Tibial artery (tissue), 4 donors: ENCODE results near the gene C4BPB.

Experiments used
- DNase-seq, 2 donors: peaks; one replicate each; pipeline ENCODE4 v3.0.0-alpha.2; 2019
- H3K27ac ChIP-seq, 2 donors: fragments of 200-600 bp; sonication (generic) in 1 of 2; 1 replicate in 1 of 2; 2 replicates in 1 of 2; pipeline ENCODE4 v1.5.1; 2018 to 2019; ENCODE audit warnings: mild to moderate bottlenecking in 1 of 2
- H3K27me3 ChIP-seq, 2 donors: fragments of 200-600 bp; sonication (generic) in 1 of 2; one replicate each; pipeline versions ENCODE4 v1.5.1 to v1.6.0; 2016 to 2019
- H3K36me3 ChIP-seq, 3 donors: fragments of 200-600 bp; sonication (generic) in 2 of 3; one replicate each; pipeline ENCODE4 v1.5.1; 2016 to 2019; ENCODE audit warnings: mild to moderate bottlenecking in 2 of 3
- H3K4me1 ChIP-seq, 4 donors: fragments of 200-600 bp; sonication (generic) in 2 of 4; 1 replicate in 3 of 4; 2 replicates in 1 of 4; pipeline ENCODE4 v1.5.1; 2016 to 2019
- H3K4me3 ChIP-seq, 2 donors: fragments of 200-600 bp; sonication (generic) in 1 of 2; 1 replicate in 1 of 2; 2 replicates in 1 of 2; pipeline ENCODE4 v1.5.1; 2018 to 2019; ENCODE audit warnings: mild to moderate bottlenecking in 2 of 2
- H3K9me3 ChIP-seq, 3 donors: fragments of 200-600 bp; sonication (generic) in 1 of 3; one replicate each; pipeline ENCODE4 v1.5.1; 2016 to 2019
- CTCF ChIP-seq, 2 experiments: fragments of 200-600 bp in 1 of 2; fragments of 450-650 bp in 1 of 2; IDR thresholded peaks; one replicate each; pipeline ENCODE4 v1.5.1; 2017 to 2019; ENCODE audit warnings: antibody characterized with exemption in 2 of 2, mild to moderate bottlenecking in 1 of 2, moderate library complexity in 1 of 2
- intact Hi-C: fragments of 100-400 bp; cut with DNase I; formaldehyde crosslinking; loops from one replicate; pipeline ENCODE4 v1.15.0; 2023; ENCODE audit warnings: low total_unique reads

The C4BPB gene

GRCh38 chr1:207101720-207102119 is 13.1 kb downstream of the C4BPB start:
- Histone ChIP-seq H3K27ac (no peak overlapping the region), H3K4me1 (no peaks in the 10 kb centered on the region), H3K36me3 (no peaks in the 10 kb centered on the region), H3K4me3 (no peak overlapping the region), H3K27me3 (peaks cover 0 to 2% of the 10 kb centered on the region in 2 donors), H3K9me3 (no peaks in the 10 kb centered on the region)
- DNase-seq = no peak
- TF ChIP-seq CTCF (IDR thresholded peaks at IDR 0.05) = no peak
- intact Hi-C loops = no loop called here

GRCh38 chr1:207102146-207102545 is 13.5 kb downstream of the C4BPB start:
- H3K4me1 ChIP-seq = no peaks in the 10 kb centered on the region
- TF ChIP-seq CTCF (IDR thresholded peaks at IDR 0.05) = no peak
- H3K27ac ChIP-seq = no peak overlapping the region
- H3K27me3 ChIP-seq = no peaks in the 10 kb centered on the region
- DNase-seq = no peak
- no peak overlapping the region for H3K4me3 ChIP-seq
- no peaks in the 10 kb centered on the region for H3K9me3 ChIP-seq
- no peaks in the 10 kb centered on the region for H3K36me3 ChIP-seq
- intact Hi-C loops = no loop called here

- Histone ChIP-seq H3K36me3 (no peaks in the 10 kb centered on the region), H3K4me3 (no peak overlapping the region), H3K9me3 (no peaks in the 10 kb centered on the region), H3K27ac (no peak overlapping the region), H3K4me1 (no peaks in the 10 kb centered on the region), H3K27me3 (no peaks in the 10 kb centered on the region)
- no peak for DNase-seq
- no peak for TF ChIP-seq CTCF (IDR thresholded peaks at IDR 0.05)
- intact Hi-C loops = no loop called here
Observed at GRCh38 chr1:207102659-207103058, 14.0 kb downstream of the C4BPB start.

GRCh38 chr1:207103892-207104373 is 15.3 kb downstream of the C4BPB start, which contains the start of gene C4BPA:
C4BPA (plus strand) TSS chr1:207104233; CDS start chr1:207113026, 8,793 bp downstream.
- H3K27ac ChIP-seq = no peak within 1 kb of the TSS
- no peak for DNase-seq

GRCh38 chr1:207109004-207109403 is 20.3 kb downstream of the C4BPB start:
- intact Hi-C loops = no loop called here
- Histone ChIP-seq H3K27me3 (peaks cover 0 to 4% of the 10 kb centered on the region in 2 donors), H3K4me3 (no peak overlapping the region), H3K9me3 (no peaks in the 10 kb centered on the region), H3K27ac (no peak overlapping the region), H3K4me1 (no peaks in the 10 kb centered on the region), H3K36me3 (no peaks in the 10 kb centered on the region)
- DNase-seq = no peak
- TF ChIP-seq CTCF (IDR thresholded peaks at IDR 0.05) = no peak

More at GRCh38 chr1:207103892-207104373, 15.3 kb downstream of the C4BPB start, which contains the start of gene C4BPA:
- Histone ChIP-seq H3K27me3 (peaks cover 0 to under 1% of the 10 kb centered on the region in 2 donors), H3K4me3 (no peak within 1 kb of the TSS), H3K36me3 (no peaks in the 10 kb centered on the region), H3K9me3 (no peaks in the 10 kb centered on the region), H3K4me1 (no peaks in the 10 kb centered on the region)
- intact Hi-C loops = no loop called here
- no peak for TF ChIP-seq CTCF (IDR thresholded peaks at IDR 0.05)
